OCI-LY1 (cell line): ENCODE measurements around the gene PLCXD3.

Experiments used
- H2AFZ ChIP-seq: fragments of 200-600 bp; sonication (generic), shearing (Covaris generic); 2 replicates; pipeline ENCODE4 v1.6.0; 2014; ENCODE audit warnings: antibody characterized with exemption, mild to moderate bottlenecking, low read length
- H3F3A ChIP-seq: fragments of 200-600 bp; sonication (generic), shearing (Covaris generic); 2 replicates; pipeline ENCODE4 v1.6.0; 2014; ENCODE audit warnings: mild to moderate bottlenecking, antibody characterized with exemption, low read length, moderate library complexity; ENCODE audit not compliant: insufficient read depth
- H3K27ac ChIP-seq: fragments of 200-600 bp; sonication (generic); 2 replicates; pipeline ENCODE4 v1.5.1; 2014; ENCODE audit warnings: low read length, mixed run types, mild to moderate bottlenecking, low read depth; ENCODE audit not compliant: poor library complexity, severe bottlenecking
- H3K27me3 ChIP-seq: fragments of 200-600 bp; sonication (generic); 2 replicates; pipeline ENCODE4 v1.6.0; 2014; ENCODE audit warnings: antibody characterized with exemption, mild to moderate bottlenecking, low read length, moderate library complexity; ENCODE audit not compliant: insufficient read depth
- H3K36me3 ChIP-seq: fragments of 200-600 bp; sonication (generic); 2 replicates; pipeline ENCODE4 v1.6.1; 2014; ENCODE audit warnings: mild to moderate bottlenecking, antibody characterized with exemption, low read length, moderate library complexity, mixed read lengths; ENCODE audit not compliant: insufficient read depth
- H3K4me1 ChIP-seq: fragments of 200-600 bp; sonication (generic); 2 replicates; pipeline ENCODE4 v1.5.1; 2014; ENCODE audit warnings: mild to moderate bottlenecking, low read length, moderate library complexity; ENCODE audit not compliant: insufficient read depth, severe bottlenecking
- H3K4me2 ChIP-seq: fragments of 200-600 bp; sonication (generic), shearing (Covaris generic); 2 replicates; pipeline ENCODE4 v1.6.1; 2014; ENCODE audit warnings: low read length
- H3K4me3 ChIP-seq: fragments of 200-600 bp; sonication (generic); 2 replicates; pipeline ENCODE4 v1.5.1; 2014; ENCODE audit warnings: low read length, low read depth, mild to moderate bottlenecking, mixed read lengths; ENCODE audit not compliant: poor library complexity, severe bottlenecking
- H3K79me2 ChIP-seq: fragments of 200-600 bp; shearing (Covaris generic); 2 replicates; pipeline ENCODE4 v1.6.1; 2016; ENCODE audit warnings: mixed run types, low read length, mixed read lengths; ENCODE audit not compliant: insufficient read depth
- H3K9ac ChIP-seq: fragments of 200-600 bp; sonication (generic), shearing (Covaris generic); 2 replicates; pipeline ENCODE4 v1.6.1; 2014; ENCODE audit warnings: mild to moderate bottlenecking, low read length, mixed read lengths
- H3K9me2 ChIP-seq: fragments of 200-600 bp; sonication (generic), shearing (Covaris generic); 2 replicates; pipeline ENCODE4 v1.6.1; 2014; ENCODE audit warnings: low read depth, mild to moderate bottlenecking, low read length, mixed read lengths
- H3K9me3 ChIP-seq: fragments of 200-600 bp; shearing (Covaris generic); 2 replicates; pipeline ENCODE4 v1.6.1; 2014; ENCODE audit warnings: low read length, mixed read lengths
- H4K20me1 ChIP-seq: fragments of 200-600 bp; sonication (generic), shearing (Covaris generic); 2 replicates; pipeline ENCODE4 v1.6.0; 2016; ENCODE audit warnings: mild to moderate bottlenecking, low read length; ENCODE audit not compliant: insufficient read depth
- CTCF ChIP-seq: fragments of 200-600 bp; sonication (generic), shearing (Covaris generic); IDR thresholded peaks from 2 replicates; pipeline ENCODE4 v1.5.1; 2017; ENCODE audit warnings: mild to moderate bottlenecking, antibody characterized with exemption, low read length, moderate library complexity, mixed read lengths
- EZH2 ChIP-seq: fragments of 200-600 bp; sonication (generic), shearing (Covaris generic); IDR thresholded peaks from 2 replicates; pipeline ENCODE4 v1.8.0; 2017; ENCODE audit warnings: borderline replicate concordance, mixed run types, mild to moderate bottlenecking, antibody characterized with exemption, low read length, moderate library complexity, mixed read lengths

Gene PLCXD3

GRCh38 chr5:41519801-41520200 lies 9.4 kb upstream of the PLCXD3 start:
- Histone ChIP-seq H3F3A (no peaks in the 10 kb centered on the region), H3K79me2 (no peaks in the 10 kb centered on the region), H3K27me3 (no peaks in the 10 kb centered on the region), H3K4me2 (no peak overlapping the region), H3K4me1 (no peaks in the 10 kb centered on the region), H2AFZ (no peak overlapping the region), H3K36me3 (no peaks in the 10 kb centered on the region), H3K27ac (no peak overlapping the region), H3K4me3 (no peak overlapping the region), H3K9ac (no peak overlapping the region), H4K20me1 (no peaks in the 10 kb centered on the region), H3K9me2 (no peaks in the 10 kb centered on the region), H3K9me3 (no peaks in the 10 kb centered on the region)
- no peak for TF ChIP-seq EZH2
- no peak for TF ChIP-seq CTCF

GRCh38 chr5:41517909-41518308 lies 7.5 kb upstream of the PLCXD3 start:
- H3K4me3 ChIP-seq = no peak overlapping the region

GRCh38 chr5:41511241-41511640 lies 840 bp upstream of the PLCXD3 start:
- Histone ChIP-seq H3K9ac (no peak overlapping the region), H4K20me1 (no peaks in the 10 kb centered on the region), H3F3A (no peaks in the 10 kb centered on the region), H3K27me3 (no peaks in the 10 kb centered on the region), H3K9me2 (no peaks in the 10 kb centered on the region), H2AFZ (no peak overlapping the region), H3K27ac (no peak overlapping the region), H3K4me2 (no peak overlapping the region), H3K4me3 (no peak overlapping the region), H3K9me3 (no peaks in the 10 kb centered on the region), H3K36me3 (no peaks in the 10 kb centered on the region), H3K79me2 (no peaks in the 10 kb centered on the region), H3K4me1 (no peaks in the 10 kb centered on the region)
- no peak for TF ChIP-seq EZH2
- no peak for TF ChIP-seq CTCF

More at GRCh38 chr5:41517909-41518308, 7.5 kb upstream of the PLCXD3 start:
- no peak for TF ChIP-seq EZH2
- TF ChIP-seq CTCF = no peak
- Histone ChIP-seq H3K79me2 (no peaks in the 10 kb centered on the region), H3K27me3 (no peaks in the 10 kb centered on the region), H3K9me3 (no peaks in the 10 kb centered on the region), H3K9ac (no peak overlapping the region), H3K27ac (no peak overlapping the region), H2AFZ (no peak overlapping the region), H3K36me3 (no peaks in the 10 kb centered on the region), H4K20me1 (no peaks in the 10 kb centered on the region), H3K4me1 (no peaks in the 10 kb centered on the region), H3K9me2 (no peaks in the 10 kb centered on the region), H3F3A (no peaks in the 10 kb centered on the region), H3K4me2 (no peak overlapping the region)
